ENCODE measurements around the gene NOP56. TPM values are rescaled to one million over a fixed set of nuclear protein-coding genes. Genes with fewer than 3 reads are reported as not detected.

The NOP56 gene
- total and polyA plus RNA-seq, 9 of the 15 experiments (the other 6 are each of a cell fraction or from before 2014, with no cell fraction given): 295 to 697 (median 439) TPM

DNA sequence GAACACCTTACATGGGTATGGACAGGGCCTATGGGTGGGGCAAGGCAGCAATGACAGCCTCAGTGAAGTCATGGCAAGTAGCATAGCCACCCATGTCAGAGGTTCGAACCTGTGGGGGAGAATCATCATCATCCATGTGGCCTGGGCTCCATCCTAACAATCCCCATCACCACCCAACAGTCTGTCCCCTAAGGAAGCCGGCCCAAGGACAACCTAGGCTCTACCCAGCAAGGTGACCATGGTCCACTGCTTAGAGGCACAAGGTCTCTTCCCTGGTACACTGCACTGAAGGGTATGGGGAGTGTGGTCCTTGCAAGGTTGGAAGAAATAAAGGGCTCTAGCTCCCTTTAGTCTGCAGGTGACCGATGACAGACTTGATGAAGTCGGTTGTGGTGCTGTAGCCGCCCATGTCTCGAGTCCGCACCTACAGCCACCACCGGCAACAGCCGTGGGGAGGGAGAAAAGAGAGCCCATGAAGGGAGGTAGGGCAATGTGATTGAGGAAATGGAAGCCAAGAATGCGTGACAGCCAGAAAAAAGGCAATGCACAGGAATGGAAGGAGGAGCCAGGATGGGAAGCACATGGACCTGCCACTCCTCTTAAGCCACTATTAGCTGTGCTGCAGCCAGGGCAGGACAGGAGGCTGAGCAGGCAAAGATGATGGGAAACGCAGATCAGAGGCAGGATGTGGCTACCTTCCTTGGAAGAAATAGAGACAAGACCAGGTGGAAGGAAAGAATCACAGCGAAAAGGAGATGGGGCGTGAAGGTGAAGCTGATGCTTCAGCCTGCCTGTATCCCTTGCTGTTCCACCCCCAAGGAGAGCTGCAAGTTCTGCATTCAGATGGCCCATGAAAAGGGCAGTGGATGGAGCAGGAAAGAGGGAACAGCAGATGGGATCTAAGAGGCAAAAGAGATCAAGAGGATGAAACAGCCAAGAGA, 6.3 kb downstream of the NOP56 start (continued):
- TF ChIP-seq NR2C2 (CRISPR knock-in tag; IDR thresholded peaks at IDR 0.05) (no peak), NR2C2 (tag; IDR thresholded peaks at IDR 0.05) (no peak), POLR2B (IDR thresholded peaks at IDR 0.05; ENCODE audit: low read depth, partially characterized antibody) (peak; percentile 64), ZNF23 (CRISPR knock-in tag; IDR thresholded peaks at IDR 0.05) (no peak), PTRF (tag; IDR thresholded peaks at IDR 0.05) (no peak), ZNF165 (CRISPR knock-in tag; IDR thresholded peaks at IDR 0.05; ENCODE audit: borderline replicate concordance) (no peak), GABPB1 (CRISPR knock-in tag; IDR thresholded peaks at IDR 0.05) (no peak), ZNF3 (CRISPR knock-in tag; IDR thresholded peaks at IDR 0.05) (no peak), ZBED1 (IDR thresholded peaks at IDR 0.05) (no peak), ARID1B (IDR thresholded peaks at IDR 0.05) (no peak), C11orf30 (IDR thresholded peaks at IDR 0.05; ENCODE audit: low read depth) (no peak), KAT7 (CRISPR knock-in tag; IDR thresholded peaks at IDR 0.05; ENCODE audit: borderline replicate concordance) (no peak)
- TF ChIP-seq, protein P1, sequence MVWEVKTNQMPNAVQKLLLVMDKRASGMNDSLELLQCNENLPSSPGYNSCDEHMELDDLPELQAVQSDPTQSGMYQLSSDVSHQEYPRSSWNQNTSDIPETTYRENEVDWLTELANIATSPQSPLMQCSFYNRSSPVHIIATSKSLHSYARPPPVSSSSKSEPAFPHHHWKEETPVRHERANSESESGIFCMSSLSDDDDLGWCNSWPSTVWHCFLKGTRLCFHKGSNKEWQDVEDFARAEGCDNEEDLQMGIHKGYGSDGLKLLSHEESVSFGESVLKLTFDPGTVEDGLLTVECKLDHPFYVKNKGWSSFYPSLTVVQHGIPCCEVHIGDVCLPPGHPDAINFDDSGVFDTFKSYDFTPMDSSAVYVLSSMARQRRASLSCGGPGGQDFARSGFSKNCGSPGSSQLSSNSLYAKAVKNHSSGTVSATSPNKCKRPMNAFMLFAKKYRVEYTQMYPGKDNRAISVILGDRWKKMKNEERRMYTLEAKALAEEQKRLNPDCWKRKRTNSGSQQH (CRISPR knock-in tag; IDR thresholded peaks at IDR 0.05): 0 out of 2 replicates have a peak, but pooled peaks have one; percentile 46
- TF ChIP-seq, protein P2, sequence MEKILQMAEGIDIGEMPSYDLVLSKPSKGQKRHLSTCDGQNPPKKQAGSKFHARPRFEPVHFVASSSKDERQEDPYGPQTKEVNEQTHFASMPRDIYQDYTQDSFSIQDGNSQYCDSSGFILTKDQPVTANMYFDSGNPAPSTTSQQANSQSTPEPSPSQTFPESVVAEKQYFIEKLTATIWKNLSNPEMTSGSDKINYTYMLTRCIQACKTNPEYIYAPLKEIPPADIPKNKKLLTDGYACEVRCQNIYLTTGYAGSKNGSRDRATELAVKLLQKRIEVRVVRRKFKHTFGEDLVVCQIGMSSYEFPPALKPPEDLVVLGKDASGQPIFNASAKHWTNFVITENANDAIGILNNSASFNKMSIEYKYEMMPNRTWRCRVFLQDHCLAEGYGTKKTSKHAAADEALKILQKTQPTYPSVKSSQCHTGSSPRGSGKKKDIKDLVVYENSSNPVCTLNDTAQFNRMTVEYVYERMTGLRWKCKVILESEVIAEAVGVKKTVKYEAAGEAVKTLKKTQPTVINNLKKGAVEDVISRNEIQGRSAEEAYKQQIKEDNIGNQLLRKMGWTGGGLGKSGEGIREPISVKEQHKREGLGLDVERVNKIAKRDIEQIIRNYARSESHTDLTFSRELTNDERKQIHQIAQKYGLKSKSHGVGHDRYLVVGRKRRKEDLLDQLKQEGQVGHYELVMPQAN (IDR thresholded peaks at IDR 0.05; ENCODE audit: borderline replicate concordance): no peak
- TF ChIP-seq, protein P3, sequence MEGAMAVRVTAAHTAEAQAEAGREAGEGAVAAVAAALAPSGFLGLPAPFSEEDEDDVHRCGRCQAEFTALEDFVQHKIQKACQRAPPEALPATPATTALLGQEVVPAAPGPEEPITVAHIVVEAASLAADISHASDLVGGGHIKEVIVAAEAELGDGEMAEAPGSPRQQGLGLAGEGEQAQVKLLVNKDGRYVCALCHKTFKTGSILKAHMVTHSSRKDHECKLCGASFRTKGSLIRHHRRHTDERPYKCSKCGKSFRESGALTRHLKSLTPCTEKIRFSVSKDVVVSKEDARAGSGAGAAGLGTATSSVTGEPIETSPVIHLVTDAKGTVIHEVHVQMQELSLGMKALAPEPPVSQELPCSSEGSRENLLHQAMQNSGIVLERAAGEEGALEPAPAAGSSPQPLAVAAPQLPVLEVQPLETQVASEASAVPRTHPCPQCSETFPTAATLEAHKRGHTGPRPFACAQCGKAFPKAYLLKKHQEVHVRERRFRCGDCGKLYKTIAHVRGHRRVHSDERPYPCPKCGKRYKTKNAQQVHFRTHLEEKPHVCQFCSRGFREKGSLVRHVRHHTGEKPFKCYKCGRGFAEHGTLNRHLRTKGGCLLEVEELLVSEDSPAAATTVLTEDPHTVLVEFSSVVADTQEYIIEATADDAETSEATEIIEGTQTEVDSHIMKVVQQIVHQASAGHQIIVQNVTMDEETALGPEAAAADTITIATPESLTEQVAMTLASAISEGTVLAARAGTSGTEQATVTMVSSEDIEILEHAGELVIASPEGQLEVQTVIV (CRISPR knock-in tag; IDR thresholded peaks at IDR 0.05; ENCODE audit: borderline replicate concordance): no peak
- TF ChIP-seq, protein P4, sequence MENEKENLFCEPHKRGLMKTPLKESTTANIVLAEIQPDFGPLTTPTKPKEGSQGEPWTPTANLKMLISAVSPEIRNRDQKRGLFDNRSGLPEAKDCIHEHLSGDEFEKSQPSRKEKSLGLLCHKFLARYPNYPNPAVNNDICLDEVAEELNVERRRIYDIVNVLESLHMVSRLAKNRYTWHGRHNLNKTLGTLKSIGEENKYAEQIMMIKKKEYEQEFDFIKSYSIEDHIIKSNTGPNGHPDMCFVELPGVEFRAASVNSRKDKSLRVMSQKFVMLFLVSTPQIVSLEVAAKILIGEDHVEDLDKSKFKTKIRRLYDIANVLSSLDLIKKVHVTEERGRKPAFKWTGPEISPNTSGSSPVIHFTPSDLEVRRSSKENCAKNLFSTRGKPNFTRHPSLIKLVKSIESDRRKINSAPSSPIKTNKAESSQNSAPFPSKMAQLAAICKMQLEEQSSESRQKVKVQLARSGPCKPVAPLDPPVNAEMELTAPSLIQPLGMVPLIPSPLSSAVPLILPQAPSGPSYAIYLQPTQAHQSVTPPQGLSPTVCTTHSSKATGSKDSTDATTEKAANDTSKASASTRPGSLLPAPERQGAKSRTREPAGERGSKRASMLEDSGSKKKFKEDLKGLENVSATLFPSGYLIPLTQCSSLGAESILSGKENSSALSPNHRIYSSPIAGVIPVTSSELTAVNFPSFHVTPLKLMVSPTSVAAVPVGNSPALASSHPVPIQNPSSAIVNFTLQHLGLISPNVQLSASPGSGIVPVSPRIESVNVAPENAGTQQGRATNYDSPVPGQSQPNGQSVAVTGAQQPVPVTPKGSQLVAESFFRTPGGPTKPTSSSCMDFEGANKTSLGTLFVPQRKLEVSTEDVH (IDR thresholded peaks at IDR 0.05; ENCODE audit: low read depth, partially characterized antibody): peak; percentile 52
- TF ChIP-seq, protein P5, sequence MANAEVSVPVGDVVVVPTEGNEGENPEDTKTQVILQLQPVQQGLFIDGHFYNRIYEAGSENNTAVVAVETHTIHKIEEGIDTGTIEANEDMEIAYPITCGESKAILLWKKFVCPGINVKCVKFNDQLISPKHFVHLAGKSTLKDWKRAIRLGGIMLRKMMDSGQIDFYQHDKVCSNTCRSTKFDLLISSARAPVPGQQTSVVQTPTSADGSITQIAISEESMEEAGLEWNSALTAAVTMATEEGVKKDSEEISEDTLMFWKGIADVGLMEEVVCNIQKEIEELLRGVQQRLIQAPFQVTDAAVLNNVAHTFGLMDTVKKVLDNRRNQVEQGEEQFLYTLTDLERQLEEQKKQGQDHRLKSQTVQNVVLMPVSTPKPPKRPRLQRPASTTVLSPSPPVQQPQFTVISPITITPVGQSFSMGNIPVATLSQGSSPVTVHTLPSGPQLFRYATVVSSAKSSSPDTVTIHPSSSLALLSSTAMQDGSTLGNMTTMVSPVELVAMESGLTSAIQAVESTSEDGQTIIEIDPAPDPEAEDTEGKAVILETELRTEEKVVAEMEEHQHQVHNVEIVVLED (CRISPR knock-in tag; IDR thresholded peaks at IDR 0.05): no peak

Data from K562 (cell line).